PFSK-1 (cell line): ENCODE measurements around the gene INO80E.

Source experiments
- POLR2AphosphoS5 ChIP-seq: IDR thresholded peaks from 2 replicates; pipeline ENCODE4 v1.6.1; 2012; ENCODE audit warnings: low read depth, mild to moderate bottlenecking, control low read depth, low read length, moderate library complexity
- SIN3A ChIP-seq: IDR thresholded peaks from 2 replicates; pipeline ENCODE4 v1.6.1; 2012; ENCODE audit warnings: mild to moderate bottlenecking, low read length, moderate library complexity, borderline replicate concordance; ENCODE audit not compliant: insufficient read depth
- TAF1 ChIP-seq: IDR thresholded peaks from 2 replicates; pipeline ENCODE4 v1.6.1; 2012; ENCODE audit warnings: low read length, control low read depth, borderline replicate concordance; ENCODE audit not compliant: insufficient read depth
- TF ChIP-seq, protein P1 (sequence below), 2 experiments: IDR thresholded peaks; 2 replicates each; pipeline versions ENCODE4 v1.6.1 to v1.8.0; 2011 to 2012; ENCODE audit warnings: low read depth in 2 of 2, low read length in 2 of 2, control low read depth in 1 of 2, inconsistent platforms in 1 of 2, mild to moderate bottlenecking in 1 of 2, moderate library complexity in 1 of 2; ENCODE audit not compliant: insufficient read depth in 1 of 2

DNA sequence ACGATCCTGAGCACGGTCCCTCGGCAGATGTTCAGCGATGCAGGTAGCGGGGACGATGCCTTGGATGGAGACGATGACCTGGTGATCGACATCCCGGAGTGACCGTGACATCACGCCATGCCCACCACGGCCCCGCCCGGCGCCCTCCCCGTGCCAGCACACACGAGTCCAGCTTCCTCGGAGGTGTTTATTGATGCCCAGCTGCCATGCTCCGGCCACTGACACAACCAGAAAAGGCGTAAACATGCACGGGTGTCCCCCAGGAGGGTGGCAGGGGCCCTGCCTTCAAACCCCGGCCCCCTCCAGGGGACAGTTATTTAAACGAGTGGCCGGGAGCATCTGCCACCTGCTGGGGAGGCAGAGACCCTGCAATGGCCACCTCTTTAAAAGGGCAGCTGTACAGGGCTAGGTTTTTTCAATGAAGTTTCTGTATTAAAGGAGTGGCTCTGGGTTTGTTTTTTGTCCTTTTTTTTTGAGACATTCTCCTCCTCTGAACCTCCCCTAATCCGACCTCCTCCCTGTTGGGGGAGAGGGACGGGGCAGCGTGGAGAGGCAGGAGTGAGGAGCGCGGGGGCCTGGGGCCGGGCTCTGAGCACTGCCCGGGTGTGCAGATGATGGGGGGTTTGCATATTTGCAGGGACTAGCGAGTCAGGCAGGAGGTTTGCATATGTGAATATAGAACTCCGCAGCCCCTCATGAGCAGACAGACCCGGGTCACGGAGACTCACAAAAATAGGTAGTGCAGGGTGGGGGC is 9.5 kb downstream of the INO80E start:
- TF ChIP-seq POLR2AphosphoS5 = no peak
- TF ChIP-seq, protein P1, sequence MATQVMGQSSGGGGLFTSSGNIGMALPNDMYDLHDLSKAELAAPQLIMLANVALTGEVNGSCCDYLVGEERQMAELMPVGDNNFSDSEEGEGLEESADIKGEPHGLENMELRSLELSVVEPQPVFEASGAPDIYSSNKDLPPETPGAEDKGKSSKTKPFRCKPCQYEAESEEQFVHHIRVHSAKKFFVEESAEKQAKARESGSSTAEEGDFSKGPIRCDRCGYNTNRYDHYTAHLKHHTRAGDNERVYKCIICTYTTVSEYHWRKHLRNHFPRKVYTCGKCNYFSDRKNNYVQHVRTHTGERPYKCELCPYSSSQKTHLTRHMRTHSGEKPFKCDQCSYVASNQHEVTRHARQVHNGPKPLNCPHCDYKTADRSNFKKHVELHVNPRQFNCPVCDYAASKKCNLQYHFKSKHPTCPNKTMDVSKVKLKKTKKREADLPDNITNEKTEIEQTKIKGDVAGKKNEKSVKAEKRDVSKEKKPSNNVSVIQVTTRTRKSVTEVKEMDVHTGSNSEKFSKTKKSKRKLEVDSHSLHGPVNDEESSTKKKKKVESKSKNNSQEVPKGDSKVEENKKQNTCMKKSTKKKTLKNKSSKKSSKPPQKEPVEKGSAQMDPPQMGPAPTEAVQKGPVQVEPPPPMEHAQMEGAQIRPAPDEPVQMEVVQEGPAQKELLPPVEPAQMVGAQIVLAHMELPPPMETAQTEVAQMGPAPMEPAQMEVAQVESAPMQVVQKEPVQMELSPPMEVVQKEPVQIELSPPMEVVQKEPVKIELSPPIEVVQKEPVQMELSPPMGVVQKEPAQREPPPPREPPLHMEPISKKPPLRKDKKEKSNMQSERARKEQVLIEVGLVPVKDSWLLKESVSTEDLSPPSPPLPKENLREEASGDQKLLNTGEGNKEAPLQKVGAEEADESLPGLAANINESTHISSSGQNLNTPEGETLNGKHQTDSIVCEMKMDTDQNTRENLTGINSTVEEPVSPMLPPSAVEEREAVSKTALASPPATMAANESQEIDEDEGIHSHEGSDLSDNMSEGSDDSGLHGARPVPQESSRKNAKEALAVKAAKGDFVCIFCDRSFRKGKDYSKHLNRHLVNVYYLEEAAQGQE (IDR thresholded peaks at IDR 0.05; ENCODE audit: insufficient read depth in 1 of 2, low read depth in 2 of 2, low read length in 2 of 2) = no peak
- TF ChIP-seq TAF1 = no peak
- no peak for TF ChIP-seq SIN3A
